Measurements from ENCODE around the gene LNP1.

The LNP1 gene

GRCh38 chr3:100399341-100400071 is 1.8 kb upstream of the LNP1 start:
- DNase-seq (ENCODE audit: low read depth in 2 of 2) = no peak

DNA sequence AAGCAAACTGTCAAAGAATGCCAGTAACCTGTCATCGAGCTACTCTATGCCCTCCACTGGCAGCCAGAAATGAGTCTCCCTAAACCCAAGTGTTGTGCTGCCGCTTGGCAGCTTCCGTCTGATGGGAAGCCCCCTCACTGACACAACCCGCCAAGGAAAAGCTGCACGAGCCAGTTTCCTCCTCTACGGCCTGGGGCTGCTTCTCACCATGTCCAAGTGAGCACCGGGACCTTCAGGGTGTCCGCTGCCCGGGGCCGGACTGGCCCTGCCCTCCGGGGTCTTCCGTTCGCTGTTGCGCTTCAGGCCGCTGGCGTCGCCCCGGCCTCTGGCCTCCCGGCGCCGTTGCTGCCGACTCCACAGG is 940 bp upstream of the LNP1 start:
- DNase-seq (ENCODE audit: low read depth in 2 of 2) = no peak

DNA sequence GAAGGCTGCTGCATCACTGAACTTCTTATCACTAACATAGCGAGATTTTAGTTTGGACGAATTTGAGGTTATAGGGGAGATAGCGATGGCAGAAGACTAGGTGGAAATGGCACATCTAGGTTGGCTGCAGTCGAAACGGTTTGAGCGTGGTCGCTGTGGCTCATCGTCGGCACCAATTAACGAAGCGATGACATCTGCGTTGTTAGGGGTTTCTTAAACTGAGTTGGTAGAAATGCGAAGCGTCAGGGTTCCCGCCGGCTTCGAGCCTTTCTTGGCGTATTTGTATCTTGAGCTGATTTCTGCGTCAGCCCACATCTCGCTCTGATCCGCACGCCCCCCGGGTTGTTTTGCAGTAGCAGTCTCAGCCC is 319 bp downstream of the LNP1 start:
- no peak for DNase-seq (ENCODE audit: low read depth in 2 of 2)

- no peak for DNase-seq (ENCODE audit: low read depth in 2 of 2)
These were observed 917 bp downstream of the LNP1 start for GRCh38 chr3:100402256-100402655.

DNA sequence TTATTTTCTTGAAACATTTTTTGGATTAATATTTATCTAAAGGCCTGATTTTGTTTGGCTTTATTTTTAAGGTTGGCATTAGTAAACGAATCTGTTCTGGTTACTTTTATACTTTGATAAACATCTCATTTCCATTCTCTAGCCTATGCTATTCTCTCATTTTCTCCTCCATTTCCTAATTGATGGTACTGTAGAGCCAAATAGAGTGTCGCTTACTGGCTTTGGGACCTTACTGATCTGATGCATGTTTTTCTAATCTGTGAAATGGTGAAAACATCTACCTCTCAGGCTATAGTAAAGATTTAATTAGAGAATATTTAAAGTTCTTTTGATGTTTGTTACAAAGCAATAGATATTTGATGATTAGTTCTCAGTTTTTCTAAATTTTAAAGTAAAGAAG is 1.6 kb downstream of the LNP1 start:
- DNase-seq (ENCODE audit: low read depth in 2 of 2) = no peak

- peak in 1 of 2 experiments; percentile 21 for DNase-seq (ENCODE audit: low read depth in 2 of 2)
These were observed 2.3 kb downstream of the LNP1 start for GRCh38 chr3:100403362-100404249.

- no peak for DNase-seq (ENCODE audit: low read depth in 2 of 2)
These were observed 2.9 kb downstream of the LNP1 start for GRCh38 chr3:100404250-100404548.

- DNase-seq (ENCODE audit: low read depth in 2 of 2) = no peak
These were observed 5.8 kb downstream of the LNP1 start for GRCh38 chr3:100407164-100407563.

GRCh38 chr3:100407977-100408532 is 6.7 kb downstream of the LNP1 start:
- DNase-seq (ENCODE audit: low read depth in 2 of 2) = no peak

GRCh38 chr3:100411091-100411982 is 10.0 kb downstream of the LNP1 start:
- no peak for DNase-seq (ENCODE audit: low read depth in 2 of 2)

DNA sequence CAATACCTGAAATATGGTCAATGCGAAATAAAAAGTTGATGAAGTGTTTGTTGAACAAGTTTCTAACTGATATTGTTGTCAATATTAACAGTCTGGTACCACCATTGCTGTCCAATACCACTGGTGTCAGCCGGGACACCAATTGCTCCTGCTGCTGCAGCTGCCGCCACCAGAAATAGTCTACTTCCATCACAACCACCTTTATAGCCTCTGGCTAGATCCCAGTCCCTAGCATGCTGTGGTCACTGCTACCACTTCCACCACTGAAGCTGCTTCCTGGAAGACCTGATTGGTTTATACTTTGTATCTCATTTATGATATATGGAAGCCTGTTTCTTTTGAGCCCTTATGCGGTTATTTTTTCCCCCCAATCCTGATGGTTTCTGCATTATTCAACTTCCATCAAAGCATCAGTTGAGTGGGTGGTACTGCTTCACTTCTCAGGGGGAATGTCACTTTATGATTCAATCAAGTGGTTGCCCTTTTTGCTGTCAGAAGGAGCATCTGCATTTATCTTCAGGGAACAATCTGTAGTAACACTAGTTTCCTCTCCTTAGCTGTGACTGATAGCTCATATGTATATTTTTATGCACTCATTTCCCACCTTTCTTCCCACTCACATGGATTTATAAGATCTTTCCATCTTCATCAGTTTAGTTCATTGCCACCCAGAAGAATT is 11.7 kb downstream of the LNP1 start:
- DNase-seq (ENCODE audit: low read depth in 2 of 2) = no peak

DNA sequence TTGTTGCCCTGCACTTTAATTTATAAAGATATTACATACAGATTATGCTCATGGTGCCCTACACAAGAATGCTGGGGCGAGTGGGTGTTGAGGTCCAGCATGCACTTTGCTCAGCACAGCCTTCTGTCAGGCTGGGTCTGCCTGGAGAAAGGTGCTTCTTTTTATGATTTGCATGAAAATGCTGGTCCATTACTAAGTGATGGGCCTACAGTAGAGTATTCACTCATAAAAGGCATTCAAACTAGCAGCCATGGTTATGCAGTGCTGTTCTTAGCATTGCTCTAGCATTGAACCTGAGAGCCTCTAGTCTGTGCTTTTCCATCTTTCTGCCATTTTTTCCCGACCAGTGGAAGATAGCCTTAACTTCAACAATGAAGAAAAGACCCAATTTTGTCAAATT is 12.3 kb downstream of the LNP1 start:
- no peak for DNase-seq (ENCODE audit: low read depth in 2 of 2)

DNA sequence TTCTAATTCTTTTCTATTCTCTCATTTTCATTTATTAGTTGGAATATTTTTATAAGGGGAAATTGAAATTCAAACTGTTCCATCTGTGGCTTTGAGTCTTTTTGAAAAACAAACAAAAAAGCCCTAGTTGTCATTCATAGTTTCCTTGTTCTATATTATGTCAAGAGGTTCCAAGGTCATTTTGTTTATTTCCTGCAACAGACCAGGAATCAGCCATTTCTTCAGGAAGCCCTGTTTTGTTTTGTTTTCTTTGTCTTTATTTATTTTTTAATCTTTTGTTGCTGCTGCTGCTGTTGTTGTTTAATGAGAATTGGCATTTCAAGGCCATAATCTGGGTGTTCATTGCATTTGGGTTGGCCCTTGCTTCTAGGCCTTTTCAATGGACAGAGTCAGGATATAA is 14.8 kb downstream of the LNP1 start:
- no peak for DNase-seq (ENCODE audit: low read depth in 2 of 2)

GRCh38 chr3:100416863-100417262 is 15.5 kb downstream of the LNP1 start:
- no peak for DNase-seq (ENCODE audit: low read depth in 2 of 2)

GRCh38 chr3:100419406-100419805 is 18.1 kb downstream of the LNP1 start:
- DNase-seq (ENCODE audit: low read depth in 2 of 2) = no peak

GRCh38 chr3:100420885-100421284 is 19.5 kb downstream of the LNP1 start:
- no peak for DNase-seq (ENCODE audit: low read depth in 2 of 2)

DNA sequence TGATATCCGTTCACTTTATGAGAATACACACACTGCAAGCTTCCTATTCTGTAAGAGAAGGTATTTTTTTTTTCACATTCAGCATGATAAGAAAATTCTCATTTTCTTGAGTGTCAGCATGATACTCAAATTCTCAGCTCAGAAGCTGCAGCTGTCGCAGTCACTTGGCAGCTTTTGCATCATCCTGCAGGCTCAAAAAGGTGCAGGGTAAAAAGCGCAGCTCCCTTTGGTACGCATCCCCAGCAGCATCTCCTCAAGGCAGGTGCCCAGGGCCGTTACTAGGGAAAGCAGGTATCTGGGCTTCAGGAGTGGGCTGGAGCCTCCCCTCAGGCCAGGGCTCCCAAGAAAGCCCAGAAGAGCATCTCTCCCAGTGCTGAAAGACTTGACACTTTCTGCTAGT is 22.3 kb downstream of the LNP1 start:
- no peak for DNase-seq (ENCODE audit: low read depth in 2 of 2)

DNA sequence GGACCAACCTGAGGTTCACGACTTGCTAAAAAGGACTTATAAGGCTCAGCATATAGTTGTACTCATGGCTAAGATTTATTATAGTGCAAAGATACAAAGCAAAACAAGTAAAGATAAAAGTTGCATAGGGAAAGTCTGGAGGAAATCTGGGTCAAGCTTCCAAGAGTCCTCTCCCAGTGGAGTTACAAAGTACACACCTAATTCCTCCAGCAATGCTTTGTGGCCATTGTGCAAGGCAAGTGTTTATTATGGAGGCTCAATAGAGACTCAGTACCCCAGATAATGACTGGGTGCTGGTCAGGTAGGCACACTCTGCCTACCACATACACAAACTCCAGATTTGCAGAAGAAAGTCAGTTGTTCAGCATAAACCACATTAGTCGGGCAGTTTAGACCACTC is 22.9 kb downstream of the LNP1 start:
- DNase-seq (ENCODE audit: low read depth in 2 of 2) = no peak

DNA sequence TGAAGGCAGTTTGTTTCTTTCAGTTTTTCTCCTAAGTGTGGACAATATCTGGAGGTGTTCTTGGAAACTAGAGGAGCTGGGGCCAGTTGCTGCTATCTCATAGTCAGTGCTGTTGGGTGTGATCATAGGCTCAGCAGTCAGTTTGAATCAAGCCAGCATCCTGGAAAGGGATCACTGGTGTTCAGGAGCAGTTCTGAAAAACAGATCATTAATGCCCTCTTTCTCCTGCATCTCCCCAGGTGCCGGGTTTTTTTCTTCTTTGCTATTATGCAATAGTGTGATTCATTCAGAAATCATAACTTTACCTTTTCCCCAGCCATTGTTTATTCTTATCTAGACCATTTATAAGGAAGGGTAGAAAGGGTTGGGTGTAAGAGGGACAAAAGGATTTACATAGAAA is 24.0 kb downstream of the LNP1 start:
- DNase-seq (ENCODE audit: low read depth in 2 of 2) = no peak

DNA sequence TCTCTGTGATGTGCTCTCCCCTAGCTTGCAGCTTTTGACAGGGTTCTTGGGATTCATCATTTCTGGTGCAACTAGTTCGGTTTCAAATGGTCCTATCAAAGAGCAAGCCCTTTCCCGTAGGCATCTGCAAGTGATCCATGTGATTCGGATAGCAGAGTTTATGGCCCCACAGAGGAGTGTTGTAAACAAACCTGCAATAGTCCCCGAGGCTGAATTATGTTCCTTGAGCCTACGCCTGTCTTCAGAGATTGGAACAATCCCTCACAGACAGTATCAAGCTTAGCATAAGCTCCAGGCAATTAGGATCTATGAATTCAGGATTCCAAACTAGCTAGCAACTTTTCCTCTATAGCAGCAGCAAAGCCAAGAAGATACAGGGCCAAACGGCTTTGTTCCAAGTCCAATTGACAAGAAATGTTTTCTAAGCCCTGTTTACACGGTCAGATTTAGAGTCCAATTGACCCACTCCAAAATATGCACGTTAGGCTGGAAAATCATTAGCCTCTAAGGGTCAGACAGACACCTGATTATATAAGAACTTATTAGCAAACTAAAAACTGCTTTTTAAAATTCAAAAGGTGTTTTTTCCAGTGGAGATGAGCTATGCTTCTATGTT is 24.8 kb downstream of the LNP1 start:
- DNase-seq (ENCODE audit: low read depth in 2 of 2) = no peak

DNA sequence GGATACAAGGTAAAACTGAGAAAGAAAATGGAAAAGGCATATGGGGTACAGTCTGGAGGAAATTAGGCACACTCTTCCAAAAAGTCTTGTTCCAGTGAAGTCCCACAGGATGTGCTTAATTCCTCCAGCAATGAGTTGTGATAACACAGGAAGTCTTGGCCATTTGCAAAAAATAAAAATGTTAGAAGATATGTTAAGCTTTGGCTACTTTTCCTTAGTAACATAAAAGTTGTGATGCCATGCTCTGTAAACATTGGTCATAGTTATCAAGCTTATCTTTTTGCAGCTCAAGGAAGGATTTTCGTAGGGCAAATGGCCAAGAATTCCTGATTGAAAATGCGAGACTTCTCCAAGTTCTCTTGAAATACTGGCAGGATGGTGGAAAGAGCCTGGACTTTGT is 26.4 kb downstream of the LNP1 start:
- no peak for DNase-seq (ENCODE audit: low read depth in 2 of 2)

Data from fibroblast of skin of left biceps (primary cell).